Liver (tissue), 9 donors: ENCODE results near the gene PLP1. TPM values are rescaled to one million over a fixed set of nuclear protein-coding genes. Genes with fewer than 3 reads are reported as not detected.

ENCODE experiments used
- DNase-seq: peaks from one replicate; pipeline ENCODE4 v3.0.0-alpha.2; 2017; ENCODE audit warnings: low spot score
- H3K27ac ChIP-seq, 2 donors: one replicate each; pipeline ENCODE4 v1.7.0; 2013; ENCODE audit warnings: inconsistent platforms in 2 of 2, low read length in 2 of 2, control low read depth in 1 of 2, low read depth in 1 of 2, mild to moderate bottlenecking in 1 of 2
- H3K27me3 ChIP-seq, 4 donors: one replicate each; pipeline versions ENCODE4 v1.6.1 to v1.7.0; 2013; ENCODE audit warnings: low read length in 3 of 4, inconsistent platforms in 1 of 4, mild to moderate bottlenecking in 1 of 4, moderate library complexity in 1 of 4; ENCODE audit not compliant: control insufficient read depth in 4 of 4, insufficient read depth in 4 of 4
- H3K36me3 ChIP-seq, 4 donors: one replicate each; pipeline versions ENCODE4 v1.6.1 to v1.7.0; 2013; ENCODE audit warnings: low read length in 3 of 4, mild to moderate bottlenecking in 3 of 4, low read depth in 1 of 4, moderate library complexity in 1 of 4; ENCODE audit not compliant: control insufficient read depth in 4 of 4, insufficient read depth in 3 of 4
- H3K4me1 ChIP-seq, 4 donors: one replicate each; pipeline versions ENCODE4 v1.6.1 to v1.7.0; 2013; ENCODE audit warnings: low read length in 3 of 4, mild to moderate bottlenecking in 3 of 4, moderate library complexity in 1 of 4; ENCODE audit not compliant: control insufficient read depth in 4 of 4, insufficient read depth in 4 of 4
- H3K4me3 ChIP-seq, 3 donors: one replicate each; pipeline versions ENCODE4 v1.6.1 to v1.7.0; 2013; ENCODE audit warnings: low read length in 3 of 3, control low read depth in 1 of 3, low read depth in 1 of 3, mild to moderate bottlenecking in 1 of 3
- H3K9ac ChIP-seq, 2 donors: one replicate each; pipeline ENCODE4 v1.7.0; 2013; ENCODE audit warnings: low read length in 2 of 2, mild to moderate bottlenecking in 2 of 2, moderate library complexity in 2 of 2, control low read depth in 1 of 2, low read depth in 1 of 2
- H3K9me3 ChIP-seq, 4 donors: one replicate each; pipeline versions ENCODE4 v1.6.1 to v1.7.0; 2013; ENCODE audit warnings: low read length in 3 of 4; ENCODE audit not compliant: control insufficient read depth in 4 of 4
- ATF3 ChIP-seq: IDR thresholded peaks from 2 replicates; pipeline ENCODE4 v1.6.1; 2016; ENCODE audit warnings: antibody characterized with exemption
- EGR1 ChIP-seq, 2 donors: IDR thresholded peaks; 2 replicates each; pipeline ENCODE4 v1.6.1; 2016 to 2018; ENCODE audit warnings: antibody characterized with exemption in 2 of 2, low read depth in 2 of 2
- FOXA1 ChIP-seq: IDR thresholded peaks from 2 replicates; pipeline ENCODE4 v1.6.1; 2016; ENCODE audit warnings: antibody characterized with exemption
- FOXA2 ChIP-seq: IDR thresholded peaks from 2 replicates; pipeline ENCODE4 v1.6.1; 2016; ENCODE audit warnings: antibody characterized with exemption
- GABPA ChIP-seq, 2 donors: IDR thresholded peaks in 1 of 2; conservative IDR thresholded peaks in 1 of 2; 2 replicates each; pipeline ENCODE4 v1.6.1; 2016; ENCODE audit warnings: antibody characterized with exemption in 2 of 2, mild to moderate bottlenecking in 1 of 2, moderate library complexity in 1 of 2
- HNF4A ChIP-seq, 2 donors: conservative IDR thresholded peaks; 2 replicates each; pipeline ENCODE4 v1.6.1; 2016; ENCODE audit warnings: antibody characterized with exemption in 2 of 2, mild to moderate bottlenecking in 2 of 2
- HNF4G ChIP-seq: IDR thresholded peaks from 2 replicates; pipeline ENCODE4 v1.6.1; 2016; ENCODE audit warnings: antibody characterized with exemption
- JUND ChIP-seq, 2 donors: IDR thresholded peaks; 2 replicates each; pipeline ENCODE4 v1.6.1; 2016; ENCODE audit warnings: antibody characterized with exemption in 2 of 2
- MAX ChIP-seq: IDR thresholded peaks from 2 replicates; pipeline ENCODE4 v1.6.1; 2016; ENCODE audit warnings: antibody characterized with exemption
- NR2F2 ChIP-seq: IDR thresholded peaks from 2 replicates; pipeline ENCODE4 v1.6.1; 2016; ENCODE audit warnings: antibody characterized with exemption
- RAD21 ChIP-seq, 2 donors: IDR thresholded peaks; 2 replicates each; pipeline ENCODE4 v1.6.1; 2016; ENCODE audit warnings: antibody characterized with exemption in 2 of 2, mild to moderate bottlenecking in 2 of 2
- REST ChIP-seq: IDR thresholded peaks from 2 replicates; pipeline ENCODE4 v1.6.1; 2016; ENCODE audit warnings: antibody characterized with exemption, mild to moderate bottlenecking
- RXRA ChIP-seq, 2 donors: IDR thresholded peaks; 2 replicates each; pipeline ENCODE4 v1.6.1; 2017 to 2018; ENCODE audit warnings: antibody characterized with exemption in 2 of 2, mild to moderate bottlenecking in 1 of 2
- SP1 ChIP-seq: IDR thresholded peaks from 2 replicates; pipeline ENCODE4 v1.6.1; 2018; ENCODE audit warnings: antibody characterized with exemption, mild to moderate bottlenecking
- TAF1 ChIP-seq: conservative IDR thresholded peaks from 2 replicates; pipeline ENCODE4 v1.6.1; 2016; ENCODE audit warnings: antibody characterized with exemption, mild to moderate bottlenecking
- YY1 ChIP-seq: IDR thresholded peaks from 2 replicates; pipeline ENCODE4 v1.6.1; 2016; ENCODE audit warnings: antibody characterized with exemption, mild to moderate bottlenecking
- WGBS: extraction: QIAGEN DNeasy Blood & Tissue Kit; methylation state at CpG from one replicate; pipeline ENCODE4 v1.1.7; 2013; 5-methylcytosine and 5-hydroxymethylcytosine counted together
- polyA plus RNA-seq, 2 donors: library from polyadenylated mRNA; stranded (reverse) in 1 of 2; unstranded in 1 of 2; fragments of 200-250 nt in 1 of 2; fragments of >200 nt in 1 of 2; fragmentation: Nextera tagmentation in 1 of 2; extraction: Ambion mirVana in 1 of 2; gene quantifications; one replicate each; pipeline versions ENCODE4 v1.2.1 to v1.2.3, GENCODE V29; 2013 to 2015
- total RNA-seq, 2 donors: library from RNA; depleted of rRNA; stranded (reverse); fragments of >200 nt; gene quantifications; one replicate each; pipeline ENCODE4 v1.2.3, GENCODE V29; 2014
- TF ChIP-seq, protein P1 (sequence below): fragments of 150-350 bp; IDR thresholded peaks from 2 replicates; pipeline ENCODE4 v1.5.1; 2017; ENCODE audit warnings: improper control_type of control experiment, low read depth, low read length; ENCODE audit not compliant: missing input control
- TF ChIP-seq, protein P2 (sequence below): IDR thresholded peaks from 2 replicates; pipeline ENCODE4 v1.6.1; 2016; ENCODE audit warnings: antibody characterized with exemption
- donor health status: healthy.
- donor health status: healthy.
- donor health status: healthy.
- donor health status: healthy.
- donor health status: healthy.

The PLP1 gene
- total and polyA plus RNA-seq, 4 donors, result 0.09 to 0.81 (median 0.45) TPM

- Histone ChIP-seq H3K27me3 (peaks cover 0 to 3% (median 1%) of the 10 kb centered on the region in 4 donors), H3K9ac (no peak overlapping the region), H3K4me1 (no peaks in the 10 kb centered on the region), H3K27ac (no peak overlapping the region), H3K4me3 (no peak overlapping the region), H3K36me3 (no peaks in the 10 kb centered on the region), H3K9me3 (no peaks in the 10 kb centered on the region)
- no peak for DNase-seq
- 81% methylated on average over 4 of the region's 4 CpGs for WGBS
- TF ChIP-seq GABPA (IDR thresholded peaks at IDR 0.05 in 1 of 2, conservative IDR thresholded peaks at IDR 0.05 in 1 of 2), result no peak
- TF ChIP-seq ATF3, result no peak
- TF ChIP-seq RXRA (IDR thresholded peaks at IDR 0.05), result no peak
- TF ChIP-seq REST, result no peak
- no peak for TF ChIP-seq HNF4G
- no peak for TF ChIP-seq NR2F2
- no peak for TF ChIP-seq SP1
- TF ChIP-seq EGR1 (IDR thresholded peaks at IDR 0.05; ENCODE audit: low read depth in 2 of 2), result no peak
- TF ChIP-seq RAD21 (IDR thresholded peaks at IDR 0.05), result no peak
- no peak for TF ChIP-seq YY1
- TF ChIP-seq, protein P1, sequence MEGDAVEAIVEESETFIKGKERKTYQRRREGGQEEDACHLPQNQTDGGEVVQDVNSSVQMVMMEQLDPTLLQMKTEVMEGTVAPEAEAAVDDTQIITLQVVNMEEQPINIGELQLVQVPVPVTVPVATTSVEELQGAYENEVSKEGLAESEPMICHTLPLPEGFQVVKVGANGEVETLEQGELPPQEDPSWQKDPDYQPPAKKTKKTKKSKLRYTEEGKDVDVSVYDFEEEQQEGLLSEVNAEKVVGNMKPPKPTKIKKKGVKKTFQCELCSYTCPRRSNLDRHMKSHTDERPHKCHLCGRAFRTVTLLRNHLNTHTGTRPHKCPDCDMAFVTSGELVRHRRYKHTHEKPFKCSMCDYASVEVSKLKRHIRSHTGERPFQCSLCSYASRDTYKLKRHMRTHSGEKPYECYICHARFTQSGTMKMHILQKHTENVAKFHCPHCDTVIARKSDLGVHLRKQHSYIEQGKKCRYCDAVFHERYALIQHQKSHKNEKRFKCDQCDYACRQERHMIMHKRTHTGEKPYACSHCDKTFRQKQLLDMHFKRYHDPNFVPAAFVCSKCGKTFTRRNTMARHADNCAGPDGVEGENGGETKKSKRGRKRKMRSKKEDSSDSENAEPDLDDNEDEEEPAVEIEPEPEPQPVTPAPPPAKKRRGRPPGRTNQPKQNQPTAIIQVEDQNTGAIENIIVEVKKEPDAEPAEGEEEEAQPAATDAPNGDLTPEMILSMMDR, result no peak
- TF ChIP-seq HNF4A (conservative IDR thresholded peaks at IDR 0.05), result no peak
- TF ChIP-seq TAF1, result no peak
- no peak for TF ChIP-seq MAX
These were observed 49.5 kb upstream of the PLP1 start for GRCh38 chrX:103727115-103727514.

GRCh38 chrX:103729015-103729414 is 47.6 kb upstream of the PLP1 start:
- H3K27me3 ChIP-seq, result peaks cover 0 to 3% (median 1%) of the 10 kb centered on the region in 4 donors
- H3K4me1 ChIP-seq, result no peaks in the 10 kb centered on the region
- 50% methylated on average over 5 of the region's 5 CpGs for WGBS
- TF ChIP-seq JUND (IDR thresholded peaks at IDR 0.05) (no peak), GABPA (IDR thresholded peaks at IDR 0.05 in 1 of 2, conservative IDR thresholded peaks at IDR 0.05 in 1 of 2) (no peak), FOXA2 (no peak), ATF3 (no peak), RAD21 (IDR thresholded peaks at IDR 0.05) (no peak), FOXA1 (no peak), NR2F2 (no peak), RXRA (IDR thresholded peaks at IDR 0.05) (no peak), SP1 (no peak), TAF1 (no peak), EGR1 (IDR thresholded peaks at IDR 0.05; ENCODE audit: low read depth in 2 of 2) (no peak)
- TF ChIP-seq, protein P2, sequence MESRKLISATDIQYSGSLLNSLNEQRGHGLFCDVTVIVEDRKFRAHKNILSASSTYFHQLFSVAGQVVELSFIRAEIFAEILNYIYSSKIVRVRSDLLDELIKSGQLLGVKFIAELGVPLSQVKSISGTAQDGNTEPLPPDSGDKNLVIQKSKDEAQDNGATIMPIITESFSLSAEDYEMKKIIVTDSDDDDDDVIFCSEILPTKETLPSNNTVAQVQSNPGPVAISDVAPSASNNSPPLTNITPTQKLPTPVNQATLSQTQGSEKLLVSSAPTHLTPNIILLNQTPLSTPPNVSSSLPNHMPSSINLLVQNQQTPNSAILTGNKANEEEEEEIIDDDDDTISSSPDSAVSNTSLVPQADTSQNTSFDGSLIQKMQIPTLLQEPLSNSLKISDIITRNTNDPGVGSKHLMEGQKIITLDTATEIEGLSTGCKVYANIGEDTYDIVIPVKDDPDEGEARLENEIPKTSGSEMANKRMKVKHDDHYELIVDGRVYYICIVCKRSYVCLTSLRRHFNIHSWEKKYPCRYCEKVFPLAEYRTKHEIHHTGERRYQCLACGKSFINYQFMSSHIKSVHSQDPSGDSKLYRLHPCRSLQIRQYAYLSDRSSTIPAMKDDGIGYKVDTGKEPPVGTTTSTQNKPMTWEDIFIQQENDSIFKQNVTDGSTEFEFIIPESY, result no peak
- no peaks in the 10 kb centered on the region for H3K36me3 ChIP-seq
- H3K9me3 ChIP-seq, result no peaks in the 10 kb centered on the region
- no peak overlapping the region for H3K27ac ChIP-seq
- H3K9ac ChIP-seq, result no peak overlapping the region
- H3K4me3 ChIP-seq, result no peak overlapping the region
- no peak for DNase-seq
